CD4-positive, alpha-beta T cell treated with Interleukin-6 at 100 ng/mL for 8 hours (primary cell): ENCODE measurements around the gene TMEM207.

Source experiments
- DNase-seq: peaks from one replicate; pipeline ENCODE4 v3.0.0-alpha.2; 2020; ENCODE audit warnings: mixed read lengths, low spot score

TMEM207 gene

GRCh38 chr3:190385731-190386688 is 63.7 kb downstream of the TMEM207 start:
- no peak for DNase-seq

- DNase-seq, result no peak
Measured at GRCh38 chr3:190384309-190384756, 65.4 kb downstream of the TMEM207 start.

- no peak for DNase-seq
Measured at GRCh38 chr3:190382082-190382481, 67.6 kb downstream of the TMEM207 start.

- DNase-seq, result no peak
Measured at GRCh38 chr3:190381441-190381840, 68.3 kb downstream of the TMEM207 start.

DNA sequence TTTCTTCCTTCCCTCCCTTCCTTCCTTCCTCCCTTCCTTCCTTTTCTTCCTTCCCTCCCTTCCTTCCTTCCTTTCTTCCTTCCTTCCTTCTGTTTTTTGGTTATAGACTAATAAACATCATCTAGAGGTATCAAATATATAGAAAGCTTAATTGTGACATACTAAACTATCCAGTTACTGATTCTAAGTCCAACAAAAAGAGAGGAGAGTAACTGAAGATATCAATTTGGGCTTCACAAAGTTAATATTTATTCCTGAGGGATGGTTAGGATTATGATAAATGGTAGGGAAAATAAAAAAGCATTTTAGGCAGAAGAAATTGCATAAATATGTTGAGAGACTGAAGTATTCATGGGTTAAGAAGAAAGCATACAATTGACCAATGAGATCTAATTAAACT is 69.5 kb downstream of the TMEM207 start:
- DNase-seq, result no peak
